Measurements from ENCODE around the gene IGLL5.

The IGLL5 gene

DNA sequence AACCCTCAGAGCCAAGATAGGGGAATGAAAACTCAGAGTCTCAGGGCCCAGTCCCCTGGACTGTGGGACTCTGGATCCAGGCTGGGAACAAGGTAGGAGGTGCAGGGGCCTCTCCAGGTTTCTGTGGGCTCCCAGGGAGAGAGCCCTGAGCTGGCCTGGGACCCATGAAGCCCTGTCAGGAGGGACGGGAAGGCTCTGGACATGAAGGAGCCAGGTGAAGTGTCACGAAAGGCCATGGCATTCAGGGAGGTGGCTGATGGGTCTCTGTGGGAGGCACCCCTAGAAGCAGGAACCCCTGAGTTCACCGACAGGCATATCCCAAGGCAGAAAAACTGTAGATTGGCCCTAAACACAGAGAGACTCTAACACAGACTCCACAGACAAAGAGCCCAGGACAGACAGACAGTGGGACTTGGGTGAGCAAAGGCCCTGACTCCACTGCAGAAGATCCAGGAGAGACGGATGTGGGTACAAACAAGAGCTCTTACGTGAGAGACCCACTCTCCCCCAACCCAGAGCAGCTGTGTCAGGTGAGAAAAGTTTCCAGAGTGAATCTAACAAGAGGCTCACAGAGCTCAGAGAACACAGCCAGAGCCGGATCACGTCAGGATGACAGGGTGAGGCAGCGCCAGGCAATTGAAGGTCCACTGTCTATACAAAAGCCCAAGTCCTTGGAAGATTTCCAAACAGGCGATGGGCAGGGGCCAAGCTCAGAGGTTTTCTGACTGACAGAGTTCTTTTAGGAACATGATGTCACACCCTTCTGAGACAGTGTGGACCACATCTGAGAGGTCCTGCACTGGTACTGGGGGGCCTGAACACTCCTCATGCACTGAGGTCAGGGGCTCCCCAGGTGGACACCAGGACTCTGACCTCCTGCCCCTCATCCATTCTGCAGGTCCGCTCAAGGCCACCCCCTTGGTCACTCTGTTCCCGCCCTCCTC, 27.4 kb downstream of the IGLL5 start:
- ChIA-PET CTCF (no interaction called here), POLR2A (no interaction called here)
- no peak for DNase-seq (ENCODE audit: low read depth, low spot score)
- TF ChIP-seq, protein P1, sequence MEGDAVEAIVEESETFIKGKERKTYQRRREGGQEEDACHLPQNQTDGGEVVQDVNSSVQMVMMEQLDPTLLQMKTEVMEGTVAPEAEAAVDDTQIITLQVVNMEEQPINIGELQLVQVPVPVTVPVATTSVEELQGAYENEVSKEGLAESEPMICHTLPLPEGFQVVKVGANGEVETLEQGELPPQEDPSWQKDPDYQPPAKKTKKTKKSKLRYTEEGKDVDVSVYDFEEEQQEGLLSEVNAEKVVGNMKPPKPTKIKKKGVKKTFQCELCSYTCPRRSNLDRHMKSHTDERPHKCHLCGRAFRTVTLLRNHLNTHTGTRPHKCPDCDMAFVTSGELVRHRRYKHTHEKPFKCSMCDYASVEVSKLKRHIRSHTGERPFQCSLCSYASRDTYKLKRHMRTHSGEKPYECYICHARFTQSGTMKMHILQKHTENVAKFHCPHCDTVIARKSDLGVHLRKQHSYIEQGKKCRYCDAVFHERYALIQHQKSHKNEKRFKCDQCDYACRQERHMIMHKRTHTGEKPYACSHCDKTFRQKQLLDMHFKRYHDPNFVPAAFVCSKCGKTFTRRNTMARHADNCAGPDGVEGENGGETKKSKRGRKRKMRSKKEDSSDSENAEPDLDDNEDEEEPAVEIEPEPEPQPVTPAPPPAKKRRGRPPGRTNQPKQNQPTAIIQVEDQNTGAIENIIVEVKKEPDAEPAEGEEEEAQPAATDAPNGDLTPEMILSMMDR (IDR thresholded peaks at IDR 0.05; ENCODE audit: insufficient read depth, low read length, missing control alignments): no peak
- no peak overlapping the region for H3K4me3 ChIP-seq (ENCODE audit: low read depth, low read length)

DNA sequence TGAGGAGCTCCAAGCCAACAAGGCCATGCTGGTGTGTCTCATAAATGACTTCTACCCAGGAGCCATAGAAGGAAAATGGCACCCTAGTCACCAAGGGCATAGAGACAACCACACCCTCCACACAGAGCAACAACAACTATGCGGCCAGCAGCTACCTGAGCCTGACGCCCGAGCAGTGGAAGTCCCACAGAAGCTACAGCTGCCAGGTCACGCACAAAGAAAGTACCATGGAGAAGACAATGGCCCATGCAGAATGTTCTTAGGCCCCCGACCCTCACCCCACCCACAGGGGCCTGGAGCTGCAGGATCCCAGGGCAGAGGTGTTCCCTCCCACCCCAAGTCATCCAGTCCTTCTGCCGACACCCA, 28.0 kb downstream of the IGLL5 start:
- ChIA-PET CTCF (interaction anchor here (1.0 kb wide), 1 partner anchor 25 kb away, joined by 3 read pairs; no protein-coding TSS in a partner anchor), POLR2A (no interaction called here)
- H3K4me3 ChIP-seq (ENCODE audit: low read depth, low read length): no peak overlapping the region
- no peak for DNase-seq (ENCODE audit: low read depth, low spot score)
- TF ChIP-seq, protein P1 (IDR thresholded peaks at IDR 0.05; ENCODE audit: insufficient read depth, low read length, missing control alignments): no peak

DNA sequence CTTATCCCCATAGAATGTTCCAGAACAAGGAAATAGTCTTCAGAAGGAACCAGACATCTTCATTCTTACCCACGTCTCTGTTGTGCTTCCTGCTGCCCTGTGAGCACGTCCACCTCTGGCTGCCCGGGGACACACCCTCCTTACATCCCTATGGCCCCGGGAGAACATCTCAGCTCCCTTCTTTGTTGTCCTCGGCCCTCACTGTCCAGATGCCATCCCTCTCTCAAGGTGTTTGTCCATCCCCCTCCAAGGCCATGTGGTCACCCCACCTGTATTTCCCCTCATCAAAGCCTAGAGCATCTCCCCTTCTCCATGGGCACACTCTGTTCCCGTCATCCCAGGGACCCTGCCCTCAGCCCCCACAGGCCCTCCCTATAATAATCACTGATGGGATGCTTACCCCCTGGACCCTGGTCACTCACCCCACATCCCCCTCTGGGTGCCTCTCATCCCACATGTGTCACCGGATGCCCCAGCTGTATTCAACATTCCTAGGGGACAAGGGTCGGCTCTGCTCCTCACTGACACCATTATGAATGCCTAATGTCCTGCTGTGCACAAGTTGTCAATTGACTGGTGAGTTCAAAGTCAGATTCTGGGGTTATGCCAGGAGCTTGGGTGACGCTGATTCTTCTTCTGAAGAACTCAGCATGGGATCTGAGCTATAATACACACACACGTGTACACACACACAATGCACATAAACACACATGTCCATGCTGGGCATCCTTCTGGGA, 28.8 kb downstream of the IGLL5 start:
- DNase-seq (ENCODE audit: low read depth, low spot score): no peak
- ChIA-PET CTCF (interaction anchor here (1.0 kb wide), 1 partner anchor 25 kb away, joined by 3 read pairs; no protein-coding TSS in a partner anchor), POLR2A (no interaction called here)
- no peak overlapping the region for H3K4me3 ChIP-seq (ENCODE audit: low read depth, low read length)
- TF ChIP-seq, protein P1 (IDR thresholded peaks at IDR 0.05; ENCODE audit: insufficient read depth, low read length, missing control alignments): no peak

DNA sequence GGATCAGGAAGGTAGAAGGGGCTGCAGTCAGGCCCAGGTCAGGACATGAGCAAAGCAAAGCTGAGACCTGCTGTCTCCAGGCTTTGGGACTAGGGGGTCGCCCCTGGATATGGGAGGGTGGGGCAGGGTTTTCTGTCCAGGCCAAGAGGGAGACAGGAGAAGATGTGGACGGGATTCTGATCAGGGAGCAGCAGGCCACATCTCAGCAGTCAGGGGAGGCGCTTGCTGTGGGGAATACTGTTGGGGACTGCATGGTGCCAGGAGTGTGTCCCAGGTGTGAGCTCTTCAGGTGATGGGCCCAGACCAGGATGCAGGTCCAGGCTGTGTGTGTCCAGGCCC, 29.3 kb downstream of the IGLL5 start:
- TF ChIP-seq, protein P1 (IDR thresholded peaks at IDR 0.05; ENCODE audit: insufficient read depth, low read length, missing control alignments): no peak
- POLR2A ChIA-PET: no interaction called here
- no peak overlapping the region for H3K4me3 ChIP-seq (ENCODE audit: low read depth, low read length)
- CTCF ChIA-PET: no interaction called here
- DNase-seq (ENCODE audit: low read depth, low spot score): no peak

DNA sequence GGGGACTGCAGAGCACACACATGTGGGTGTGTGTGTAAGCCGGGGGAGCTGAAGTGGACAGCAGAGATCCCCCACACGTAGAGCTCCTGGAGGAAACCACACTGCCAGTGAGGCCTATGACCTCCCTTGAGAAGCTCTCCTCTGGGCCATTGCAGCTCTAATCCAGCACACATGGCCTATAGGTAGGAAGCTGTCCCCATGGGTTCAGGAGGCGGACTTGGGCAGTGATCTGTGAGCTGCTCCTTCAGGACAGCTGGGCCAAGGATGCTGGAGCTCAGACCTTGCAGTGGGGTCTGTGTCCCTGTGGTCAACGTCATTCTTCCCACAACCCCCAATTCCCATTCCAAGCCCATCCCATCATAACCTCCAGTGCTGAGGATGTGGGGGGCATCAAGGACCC, 29.8 kb downstream of the IGLL5 start:
- DNase-seq (ENCODE audit: low read depth, low spot score): no peak

More for the DNA sequence above, 29.8 kb downstream of the IGLL5 start:
- POLR2A ChIA-PET: no interaction called here
- TF ChIP-seq, protein P1 (IDR thresholded peaks at IDR 0.05; ENCODE audit: insufficient read depth, low read length, missing control alignments): no peak
- H3K4me3 ChIP-seq (ENCODE audit: low read depth, low read length): no peak overlapping the region
- CTCF ChIA-PET: no interaction called here

Measured in AG04449 (cell line).